Liver (tissue), 3 donors: ENCODE data around the gene PIGQ.

Source experiments
- JUND ChIP-seq, 2 donors: IDR thresholded peaks; 2 replicates each; pipeline ENCODE4 v1.6.1; 2016; ENCODE audit warnings: antibody characterized with exemption in 2 of 2
- RXRA ChIP-seq, 2 donors: IDR thresholded peaks; 2 replicates each; pipeline ENCODE4 v1.6.1; 2017 to 2018; ENCODE audit warnings: antibody characterized with exemption in 2 of 2, mild to moderate bottlenecking in 1 of 2
- TAF1 ChIP-seq: conservative IDR thresholded peaks from 2 replicates; pipeline ENCODE4 v1.6.1; 2016; ENCODE audit warnings: antibody characterized with exemption, mild to moderate bottlenecking
- TF ChIP-seq, protein P1 (sequence below): fragments of 150-350 bp; IDR thresholded peaks from 2 replicates; pipeline ENCODE4 v1.5.1; 2017; ENCODE audit warnings: improper control_type of control experiment, low read depth, low read length; ENCODE audit not compliant: missing input control
- TF ChIP-seq, protein P2 (sequence below): IDR thresholded peaks from 2 replicates; pipeline ENCODE4 v1.6.1; 2016; ENCODE audit warnings: antibody characterized with exemption, mild to moderate bottlenecking
- TF ChIP-seq, protein P3 (sequence below): IDR thresholded peaks from 2 replicates; pipeline ENCODE4 v1.6.1; 2016; ENCODE audit warnings: antibody characterized with exemption
- donor health status: healthy.
- donor health status: healthy.

DNA sequence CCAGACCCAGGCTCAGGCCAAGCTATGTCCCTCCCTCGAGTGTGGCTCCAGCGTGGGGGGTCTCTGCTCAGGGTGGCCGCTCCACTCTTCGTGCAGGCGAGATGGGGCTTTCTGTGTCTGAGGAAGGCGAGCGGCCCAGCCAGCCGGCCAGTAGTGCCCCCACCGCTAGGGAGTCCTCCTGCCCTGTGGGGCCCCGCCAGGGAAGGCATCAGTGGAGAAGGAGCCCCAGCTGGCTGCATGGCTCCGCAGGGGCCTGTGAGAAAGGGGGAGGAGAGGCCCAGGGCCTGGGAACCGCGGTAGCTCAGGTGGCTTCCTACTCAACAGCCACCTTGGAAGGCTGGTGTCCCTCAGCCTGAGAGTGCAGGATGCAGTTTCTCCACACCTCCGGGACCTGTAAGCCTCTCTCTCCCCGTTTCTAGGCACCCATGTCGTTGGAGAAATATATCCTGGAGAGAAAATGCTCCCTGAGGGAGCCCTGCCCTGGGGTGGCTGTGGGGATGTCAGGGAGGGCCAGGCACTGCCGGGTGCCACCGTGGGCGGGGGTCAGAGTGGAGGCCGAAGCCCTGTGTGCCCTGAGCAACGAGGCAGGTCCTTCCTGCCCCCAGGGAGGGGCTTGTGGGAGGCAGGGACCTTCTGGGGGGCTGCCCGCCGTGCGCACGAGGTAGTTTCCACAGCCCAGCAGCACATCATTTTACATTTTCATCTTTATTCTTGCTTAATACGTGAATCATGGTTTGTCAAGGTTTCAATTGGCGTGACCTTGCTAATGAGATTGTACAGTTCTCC lies 3.3 kb downstream of the PIGQ start:
- TF ChIP-seq, protein P1, sequence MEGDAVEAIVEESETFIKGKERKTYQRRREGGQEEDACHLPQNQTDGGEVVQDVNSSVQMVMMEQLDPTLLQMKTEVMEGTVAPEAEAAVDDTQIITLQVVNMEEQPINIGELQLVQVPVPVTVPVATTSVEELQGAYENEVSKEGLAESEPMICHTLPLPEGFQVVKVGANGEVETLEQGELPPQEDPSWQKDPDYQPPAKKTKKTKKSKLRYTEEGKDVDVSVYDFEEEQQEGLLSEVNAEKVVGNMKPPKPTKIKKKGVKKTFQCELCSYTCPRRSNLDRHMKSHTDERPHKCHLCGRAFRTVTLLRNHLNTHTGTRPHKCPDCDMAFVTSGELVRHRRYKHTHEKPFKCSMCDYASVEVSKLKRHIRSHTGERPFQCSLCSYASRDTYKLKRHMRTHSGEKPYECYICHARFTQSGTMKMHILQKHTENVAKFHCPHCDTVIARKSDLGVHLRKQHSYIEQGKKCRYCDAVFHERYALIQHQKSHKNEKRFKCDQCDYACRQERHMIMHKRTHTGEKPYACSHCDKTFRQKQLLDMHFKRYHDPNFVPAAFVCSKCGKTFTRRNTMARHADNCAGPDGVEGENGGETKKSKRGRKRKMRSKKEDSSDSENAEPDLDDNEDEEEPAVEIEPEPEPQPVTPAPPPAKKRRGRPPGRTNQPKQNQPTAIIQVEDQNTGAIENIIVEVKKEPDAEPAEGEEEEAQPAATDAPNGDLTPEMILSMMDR, result no peak
- TF ChIP-seq, protein P2, sequence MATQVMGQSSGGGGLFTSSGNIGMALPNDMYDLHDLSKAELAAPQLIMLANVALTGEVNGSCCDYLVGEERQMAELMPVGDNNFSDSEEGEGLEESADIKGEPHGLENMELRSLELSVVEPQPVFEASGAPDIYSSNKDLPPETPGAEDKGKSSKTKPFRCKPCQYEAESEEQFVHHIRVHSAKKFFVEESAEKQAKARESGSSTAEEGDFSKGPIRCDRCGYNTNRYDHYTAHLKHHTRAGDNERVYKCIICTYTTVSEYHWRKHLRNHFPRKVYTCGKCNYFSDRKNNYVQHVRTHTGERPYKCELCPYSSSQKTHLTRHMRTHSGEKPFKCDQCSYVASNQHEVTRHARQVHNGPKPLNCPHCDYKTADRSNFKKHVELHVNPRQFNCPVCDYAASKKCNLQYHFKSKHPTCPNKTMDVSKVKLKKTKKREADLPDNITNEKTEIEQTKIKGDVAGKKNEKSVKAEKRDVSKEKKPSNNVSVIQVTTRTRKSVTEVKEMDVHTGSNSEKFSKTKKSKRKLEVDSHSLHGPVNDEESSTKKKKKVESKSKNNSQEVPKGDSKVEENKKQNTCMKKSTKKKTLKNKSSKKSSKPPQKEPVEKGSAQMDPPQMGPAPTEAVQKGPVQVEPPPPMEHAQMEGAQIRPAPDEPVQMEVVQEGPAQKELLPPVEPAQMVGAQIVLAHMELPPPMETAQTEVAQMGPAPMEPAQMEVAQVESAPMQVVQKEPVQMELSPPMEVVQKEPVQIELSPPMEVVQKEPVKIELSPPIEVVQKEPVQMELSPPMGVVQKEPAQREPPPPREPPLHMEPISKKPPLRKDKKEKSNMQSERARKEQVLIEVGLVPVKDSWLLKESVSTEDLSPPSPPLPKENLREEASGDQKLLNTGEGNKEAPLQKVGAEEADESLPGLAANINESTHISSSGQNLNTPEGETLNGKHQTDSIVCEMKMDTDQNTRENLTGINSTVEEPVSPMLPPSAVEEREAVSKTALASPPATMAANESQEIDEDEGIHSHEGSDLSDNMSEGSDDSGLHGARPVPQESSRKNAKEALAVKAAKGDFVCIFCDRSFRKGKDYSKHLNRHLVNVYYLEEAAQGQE, result no peak
- TF ChIP-seq, protein P3, sequence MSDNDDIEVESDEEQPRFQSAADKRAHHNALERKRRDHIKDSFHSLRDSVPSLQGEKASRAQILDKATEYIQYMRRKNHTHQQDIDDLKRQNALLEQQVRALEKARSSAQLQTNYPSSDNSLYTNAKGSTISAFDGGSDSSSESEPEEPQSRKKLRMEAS, result no peak
- no peak for TF ChIP-seq TAF1
- no peak for TF ChIP-seq RXRA (IDR thresholded peaks at IDR 0.05)
- TF ChIP-seq JUND (IDR thresholded peaks at IDR 0.05), result no peak
